Erythroblast (primary cell): ENCODE measurements around the gene ZNF614.
"Not testable (repeated sequence)": the region's sequence is repeated elsewhere in the genome, so short reads cannot be mapped to it uniquely, and the experiment has no call there.

Experiments
- GATA1 ChIP-seq: IDR thresholded peaks from 2 replicates; pipeline ENCODE4 v1.6.1; 2011; ENCODE audit warnings: low read depth, mild to moderate bottlenecking, control low read depth, low read length, moderate library complexity
- POLR2A ChIP-seq: IDR thresholded peaks from 2 replicates; pipeline ENCODE4 v1.6.1; 2011; ENCODE audit warnings: mild to moderate bottlenecking, low read length

DNA sequence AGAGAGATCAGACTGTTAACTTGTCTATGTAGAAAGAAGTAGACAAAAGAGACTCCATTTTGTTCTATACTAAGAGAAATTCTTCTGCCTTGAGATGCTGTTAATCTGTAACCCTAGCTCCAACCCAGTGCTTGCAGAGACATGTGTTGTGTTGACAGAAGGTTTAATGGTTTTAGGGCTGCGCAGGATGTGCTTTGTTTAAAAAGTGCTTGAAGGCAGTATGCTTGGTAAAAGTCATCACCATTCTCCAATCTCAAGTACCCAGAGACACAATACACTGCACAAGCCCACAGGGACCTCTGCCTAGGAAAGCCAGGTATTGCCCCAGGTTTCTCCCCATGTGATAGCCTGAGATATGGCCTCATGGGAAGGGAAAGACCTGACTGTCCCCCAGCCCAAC is 23.6 kb upstream of the ZNF614 start:
- TF ChIP-seq POLR2A, GATA1: not testable (repeated sequence)
